Measurements from ENCODE around the gene OR2K2.
"Not testable (repeated sequence)": the region's sequence is repeated elsewhere in the genome, so short reads cannot be mapped to it uniquely, and the experiment has no call there.

OR2K2 gene

DNA sequence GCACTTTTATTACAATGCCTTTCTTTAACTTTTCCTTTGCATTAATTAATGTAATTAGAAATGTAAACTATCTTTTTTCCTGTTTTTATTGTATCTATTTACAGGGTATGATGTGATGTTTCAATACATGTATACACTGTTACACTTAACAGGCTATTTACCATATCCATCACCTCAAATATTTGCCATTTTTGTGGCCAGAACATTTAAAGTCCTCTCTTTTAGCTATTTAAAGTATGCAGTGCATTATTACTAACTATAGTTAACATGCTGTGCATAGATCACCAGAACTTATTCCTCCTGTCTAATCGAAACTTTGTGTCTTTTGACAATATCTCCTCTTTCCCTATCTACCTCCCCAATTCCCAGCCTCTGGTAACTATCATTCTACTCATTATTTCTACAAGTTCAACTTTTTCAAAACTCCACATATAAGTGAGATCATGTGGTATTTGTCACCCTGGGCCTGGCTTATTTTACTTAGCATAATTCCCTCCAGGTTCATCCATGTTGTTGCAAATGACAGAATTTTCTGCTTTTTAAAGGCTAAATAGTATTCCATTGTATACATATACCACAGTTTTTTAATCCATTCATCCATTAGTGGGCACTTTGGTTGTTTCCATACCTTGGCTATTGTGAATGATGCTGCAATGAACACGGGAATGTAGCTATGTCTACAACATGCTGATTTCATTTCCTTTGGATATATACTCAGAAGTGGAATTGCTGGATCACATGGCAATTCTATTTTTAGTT, 32.8 kb downstream of the OR2K2 start:
- DNase-seq (ENCODE audit: low read depth): no peak
- TF ChIP-seq, protein P1, sequence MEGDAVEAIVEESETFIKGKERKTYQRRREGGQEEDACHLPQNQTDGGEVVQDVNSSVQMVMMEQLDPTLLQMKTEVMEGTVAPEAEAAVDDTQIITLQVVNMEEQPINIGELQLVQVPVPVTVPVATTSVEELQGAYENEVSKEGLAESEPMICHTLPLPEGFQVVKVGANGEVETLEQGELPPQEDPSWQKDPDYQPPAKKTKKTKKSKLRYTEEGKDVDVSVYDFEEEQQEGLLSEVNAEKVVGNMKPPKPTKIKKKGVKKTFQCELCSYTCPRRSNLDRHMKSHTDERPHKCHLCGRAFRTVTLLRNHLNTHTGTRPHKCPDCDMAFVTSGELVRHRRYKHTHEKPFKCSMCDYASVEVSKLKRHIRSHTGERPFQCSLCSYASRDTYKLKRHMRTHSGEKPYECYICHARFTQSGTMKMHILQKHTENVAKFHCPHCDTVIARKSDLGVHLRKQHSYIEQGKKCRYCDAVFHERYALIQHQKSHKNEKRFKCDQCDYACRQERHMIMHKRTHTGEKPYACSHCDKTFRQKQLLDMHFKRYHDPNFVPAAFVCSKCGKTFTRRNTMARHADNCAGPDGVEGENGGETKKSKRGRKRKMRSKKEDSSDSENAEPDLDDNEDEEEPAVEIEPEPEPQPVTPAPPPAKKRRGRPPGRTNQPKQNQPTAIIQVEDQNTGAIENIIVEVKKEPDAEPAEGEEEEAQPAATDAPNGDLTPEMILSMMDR (conservative IDR thresholded peaks at IDR 0.05; ENCODE audit: low read depth, low read length): no peak
- no peak overlapping the region for H3K4me3 ChIP-seq (ENCODE audit: low read length)

DNA sequence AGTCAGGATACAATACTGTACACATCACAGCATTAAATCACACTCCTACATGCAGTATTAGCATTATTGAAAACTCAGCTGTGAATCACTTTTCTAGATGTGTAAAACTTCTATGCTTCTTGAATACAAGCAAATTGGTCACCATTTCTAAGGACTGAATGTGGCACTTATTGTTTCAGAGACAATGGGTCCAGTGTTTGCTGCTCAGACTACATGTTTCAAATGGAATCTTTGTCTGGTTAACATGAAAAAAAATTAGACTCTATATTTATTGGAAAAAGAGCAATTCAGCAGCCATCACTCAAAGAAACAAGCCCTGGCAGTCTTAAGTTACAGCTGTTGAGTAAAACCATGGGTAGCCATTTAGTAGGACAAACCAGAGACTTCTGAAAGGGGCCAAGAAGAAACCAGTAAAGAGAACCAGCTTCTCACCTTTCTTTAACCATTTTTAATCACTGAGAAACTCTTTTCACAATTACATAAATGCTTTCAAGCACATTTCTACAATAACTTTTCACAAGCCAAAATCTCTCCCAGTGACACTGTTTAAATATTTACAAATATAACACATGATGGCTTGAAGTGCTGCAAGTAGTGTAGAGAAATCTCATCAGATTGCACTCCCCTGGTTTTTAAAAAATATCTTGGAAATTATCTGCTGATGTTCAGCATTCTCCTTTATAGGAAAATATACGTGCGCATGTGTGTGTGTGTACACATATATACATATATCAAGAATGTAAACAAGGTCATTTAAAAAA, 35.2 kb downstream of the OR2K2 start:
- TF ChIP-seq, protein P1 (conservative IDR thresholded peaks at IDR 0.05; ENCODE audit: low read depth, low read length): no peak
- DNase-seq (ENCODE audit: low read depth): no peak
- H3K4me3 ChIP-seq (ENCODE audit: low read length): no peak overlapping the region

DNA sequence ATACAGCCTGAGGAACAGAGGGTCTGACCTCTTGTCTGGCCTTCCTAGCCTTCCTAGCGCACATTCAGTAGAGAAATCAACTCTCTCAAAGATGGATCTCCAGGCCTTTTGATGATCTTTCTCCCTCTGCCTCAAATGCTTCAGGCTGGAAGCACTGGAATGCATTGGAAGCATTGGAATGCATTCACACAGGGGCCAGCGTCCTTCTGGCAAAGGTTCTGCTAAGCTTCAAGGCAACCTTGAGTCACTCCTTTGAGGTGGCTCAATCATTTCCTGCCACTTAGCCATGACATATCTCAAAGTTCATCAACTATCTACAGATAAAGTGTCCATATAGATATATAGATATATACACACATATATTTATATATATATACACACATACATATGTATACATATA, 42.9 kb downstream of the OR2K2 start:
- TF ChIP-seq, protein P1 (conservative IDR thresholded peaks at IDR 0.05; ENCODE audit: low read depth, low read length): no peak
- no peak overlapping the region for H3K4me3 ChIP-seq (ENCODE audit: low read length)
- DNase-seq (ENCODE audit: low read depth): peak; percentile 18

DNA sequence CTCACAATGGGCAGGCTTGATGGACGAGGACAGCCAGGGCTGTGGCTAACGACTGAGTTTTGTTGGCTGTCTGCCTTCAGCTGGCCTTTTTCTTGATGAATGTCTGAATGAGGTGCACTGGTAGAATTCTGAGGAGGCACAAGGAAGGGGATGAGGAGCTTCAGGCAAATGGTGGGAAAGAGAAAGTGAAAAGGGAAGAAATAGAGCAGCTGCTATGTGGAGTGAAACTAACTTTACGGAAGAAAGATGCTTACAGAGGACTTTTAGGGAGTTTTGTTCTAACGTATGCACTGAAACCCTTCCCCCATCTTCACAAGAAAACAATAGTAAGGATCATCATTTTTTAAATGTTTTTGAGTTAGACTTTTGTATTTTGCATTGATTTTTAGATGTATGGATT, 45.3 kb downstream of the OR2K2 start:
- DNase-seq (ENCODE audit: low read depth): no peak
- TF ChIP-seq, protein P1 (conservative IDR thresholded peaks at IDR 0.05; ENCODE audit: low read depth, low read length): no peak
- no peak overlapping the region for H3K4me3 ChIP-seq (ENCODE audit: low read length)

DNA sequence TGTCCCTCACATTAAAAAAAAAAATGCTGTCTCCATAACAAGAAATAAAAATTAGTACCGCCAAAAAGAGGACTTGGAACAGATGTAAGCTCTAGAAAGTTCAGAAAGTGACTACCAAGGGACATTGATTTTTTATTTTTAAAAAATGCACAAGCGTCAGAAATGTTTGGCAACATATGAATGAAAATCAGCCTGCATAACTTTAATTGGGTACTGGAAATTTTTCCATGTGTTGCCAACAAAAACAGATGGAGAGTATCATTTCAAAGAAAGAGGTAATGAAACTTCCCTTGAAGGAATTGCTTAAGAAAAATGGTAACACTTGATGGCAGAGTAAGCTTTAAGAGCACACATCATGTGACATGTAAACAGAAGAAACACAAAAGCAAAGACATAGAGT, 47.2 kb downstream of the OR2K2 start:
- TF ChIP-seq, protein P1 (conservative IDR thresholded peaks at IDR 0.05; ENCODE audit: low read depth, low read length): no peak
- DNase-seq (ENCODE audit: low read depth): no peak

DNA sequence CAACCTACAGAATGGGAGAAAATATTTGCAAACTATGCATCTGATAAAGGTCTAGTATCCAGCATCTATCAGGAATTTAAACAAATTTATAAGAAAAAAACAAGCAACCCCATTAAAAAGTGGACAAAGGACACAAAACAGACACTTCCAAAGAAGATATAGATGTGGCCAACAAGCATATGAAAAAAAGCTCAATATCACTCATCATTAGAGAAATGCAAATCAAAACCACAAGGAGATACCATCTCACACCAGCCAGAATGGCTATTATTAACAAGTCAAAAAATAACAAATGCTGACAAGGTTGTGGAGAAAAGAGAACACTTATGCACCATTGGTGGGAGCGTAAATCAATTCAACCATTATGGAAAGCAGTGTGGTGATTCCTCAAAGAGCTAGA, 49.2 kb downstream of the OR2K2 start:
- H3K4me3 ChIP-seq (ENCODE audit: low read length); DNase-seq (ENCODE audit: low read depth): not testable (repeated sequence)

More for the DNA sequence above, 47.2 kb downstream of the OR2K2 start:
- H3K4me3 ChIP-seq (ENCODE audit: low read length): no peak overlapping the region
